Heart right ventricle (tissue), 16 donors: ENCODE results near the gene CHN2. TPM values are rescaled to one million over a fixed set of nuclear protein-coding genes. Genes with fewer than 3 reads are reported as not detected.

Source experiments
- ATAC-seq, 8 donors: fragments of 200-7000 bp; cut with Tn5 transposase; one replicate each; pipeline ENCODE4 v1.9.1; 2020; ENCODE audit warnings: mild to moderate bottlenecking in 8 of 8, moderate library complexity in 8 of 8, moderate number of reproducible peaks in 1 of 8
- DNase-seq, 2 donors: peaks; one replicate each; pipeline ENCODE4 v3.0.0-alpha.2; 2020
- H3K27ac ChIP-seq, 10 donors: fragments of 200-600 bp; sonication (generic) in 2 of 10; one replicate each; pipeline versions ENCODE4 v1.5.0 to v1.8.0; 2020 to 2022; ENCODE audit warnings: mild to moderate bottlenecking in 3 of 10
- H3K27me3 ChIP-seq, 7 donors: fragments of 200-600 bp; one replicate each; pipeline ENCODE4 v1.8.0; 2021 to 2022; ENCODE audit warnings: mild to moderate bottlenecking in 2 of 7
- H3K36me3 ChIP-seq, 9 donors: fragments of 200-600 bp; sonication (generic) in 1 of 9; one replicate each; pipeline versions ENCODE4 v1.5.0 to v1.8.0; 2020 to 2022; ENCODE audit warnings: mild to moderate bottlenecking in 2 of 9
- H3K4me1 ChIP-seq, 9 donors: fragments of 200-600 bp; sonication (generic) in 1 of 9; one replicate each; pipeline versions ENCODE4 v1.5.0 to v1.8.0; 2020 to 2022; ENCODE audit warnings: mild to moderate bottlenecking in 4 of 9
- H3K4me3 ChIP-seq, 10 donors: fragments of 200-600 bp; sonication (generic) in 2 of 10; one replicate each; pipeline versions ENCODE4 v1.5.0 to v1.8.0; 2020 to 2022; ENCODE audit warnings: mild to moderate bottlenecking in 7 of 10, moderate library complexity in 2 of 10
- H3K9me3 ChIP-seq, 11 donors: fragments of 200-600 bp in 10 of 11; sonication (generic) in 2 of 11; one replicate each; pipeline versions ENCODE4 v1.5.0 to v1.8.0; 2013 to 2022; ENCODE audit warnings: mild to moderate bottlenecking in 2 of 11, control low read depth in 1 of 11, moderate library complexity in 1 of 11
- WGBS, 2 donors: extraction: QIAGEN DNeasy Blood & Tissue Kit; methylation state at CpG; one replicate each; pipeline ENCODE4 v1.1.7; 2013; ENCODE audit warnings: inconsistent platforms in 1 of 2; 5-methylcytosine and 5-hydroxymethylcytosine counted together
- intact Hi-C, 10 donors: fragments of 100-400 bp; cut with DNase I; formaldehyde crosslinking; loops; one replicate each; pipeline versions ENCODE4 v1.11.1 to v1.14.2; 2022
- polyA plus RNA-seq, 2 donors: library from polyadenylated mRNA; stranded (reverse); fragments of 200-250 nt; gene quantifications; one replicate each; pipeline ENCODE4 v1.2.3, GENCODE V29; 2013
- total RNA-seq, 10 donors: library from RNA; stranded (reverse); fragmentation: NEBNext Ultra II Directional in 3 of 10; extraction: Animal tissue kit (Norgen Biotek cat#: 25700) in 3 of 10; gene quantifications; one replicate each; pipeline versions ENCODE4 v1.2.1 to v1.2.4, GENCODE V29; 2021 to 2023
- TF ChIP-seq, protein P1 (sequence below), 9 donors: fragments of 200-600 bp; sonication (generic) in 2 of 9; IDR thresholded peaks; one replicate each; pipeline versions ENCODE4 v1.5.0 to v1.8.0; 2021 to 2022; ENCODE audit warnings: antibody characterized with exemption in 9 of 9, mild to moderate bottlenecking in 5 of 9, moderate library complexity in 1 of 9
- donor health status: Arrhythmogenic right ventricular cardiomyopathy.
- donor health status: ischemic (EF 13 %, LVEDD 7.1; RV severe dilation, severe dysfunction).
- donor health status: healthy with polysubstance abuse.
- donor health status: DM: no; HTN: yes; CAD: no.
- donor health status: DM: no; HTN: no; CAD: no.
- donor health status: ischemic (EF 25% LVEDD 6.9; RV normal size, moderate dysfunction).
- donor health status: ischemic (EF 25% LVEDD 5.7; RV mildly dilated, moderate dysfunction).
- donor health status: healthy.
- donor health status: DM: yes; HTN: yes; CAD: no.
- donor health status: Ischemic cardiomyopathy.
- donor health status: ischemic (EF 35%, LVEDD 5.7; RV mildly dilated, moderate dysfunction).
- donor health status: nonischemic (EF 11% LVEDD 7.7; RV severe dilation, severe dysfunction).
- donor health status: DM: yes; HTN: yes; CAD: no.
- donor health status: PGD.
- donor health status: ischemic (EF 29% LVEDD 5.4; RV normal size, mild dysfunction).
- donor health status: nonischemic (EF 23%, LVEDD 6.1; RV moderate dilation, normal function).

Gene CHN2
- total and polyA plus RNA-seq, 12 donors = 5.9 to 54.9 (median 22.6) TPM

DNA sequence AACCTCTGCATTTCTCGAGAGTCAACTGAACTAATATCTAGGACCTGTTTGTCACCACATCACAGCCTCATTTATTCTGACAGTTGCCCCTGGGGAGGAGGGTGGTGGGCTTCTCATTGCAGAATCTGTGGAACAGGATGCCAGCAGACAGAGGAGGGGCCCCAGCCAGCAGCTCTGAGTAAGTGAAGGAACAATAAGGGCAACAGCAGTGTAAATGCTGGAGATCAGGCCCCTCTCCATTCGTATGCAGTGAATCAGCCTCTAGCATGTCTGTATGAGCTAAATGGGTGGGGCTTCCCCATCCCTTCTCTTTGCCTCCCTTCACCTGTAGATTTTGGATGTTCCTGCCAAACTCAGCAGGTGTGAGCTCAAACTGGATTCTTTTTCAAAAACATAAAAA, 40.5 kb upstream of the CHN2 start:
- DNase-seq (no peak), ATAC-seq (no peak)
- H3K36me3 ChIP-seq = no peaks in the 10 kb centered on the region
- intact Hi-C loops = no loop called here
- no peaks in the 10 kb centered on the region for H3K27me3 ChIP-seq
- 91 to 94% methylated on average over 2 of the region's 2 CpGs for WGBS, 2 donors
- no peaks in the 10 kb centered on the region for H3K9me3 ChIP-seq
- no peak overlapping the region for H3K4me3 ChIP-seq
- TF ChIP-seq, protein P1, sequence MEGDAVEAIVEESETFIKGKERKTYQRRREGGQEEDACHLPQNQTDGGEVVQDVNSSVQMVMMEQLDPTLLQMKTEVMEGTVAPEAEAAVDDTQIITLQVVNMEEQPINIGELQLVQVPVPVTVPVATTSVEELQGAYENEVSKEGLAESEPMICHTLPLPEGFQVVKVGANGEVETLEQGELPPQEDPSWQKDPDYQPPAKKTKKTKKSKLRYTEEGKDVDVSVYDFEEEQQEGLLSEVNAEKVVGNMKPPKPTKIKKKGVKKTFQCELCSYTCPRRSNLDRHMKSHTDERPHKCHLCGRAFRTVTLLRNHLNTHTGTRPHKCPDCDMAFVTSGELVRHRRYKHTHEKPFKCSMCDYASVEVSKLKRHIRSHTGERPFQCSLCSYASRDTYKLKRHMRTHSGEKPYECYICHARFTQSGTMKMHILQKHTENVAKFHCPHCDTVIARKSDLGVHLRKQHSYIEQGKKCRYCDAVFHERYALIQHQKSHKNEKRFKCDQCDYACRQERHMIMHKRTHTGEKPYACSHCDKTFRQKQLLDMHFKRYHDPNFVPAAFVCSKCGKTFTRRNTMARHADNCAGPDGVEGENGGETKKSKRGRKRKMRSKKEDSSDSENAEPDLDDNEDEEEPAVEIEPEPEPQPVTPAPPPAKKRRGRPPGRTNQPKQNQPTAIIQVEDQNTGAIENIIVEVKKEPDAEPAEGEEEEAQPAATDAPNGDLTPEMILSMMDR (IDR thresholded peaks at IDR 0.05) = no peak
- no peak overlapping the region for H3K27ac ChIP-seq
- H3K4me1 ChIP-seq = peaks cover 0 to 31% (median 6%) of the 10 kb centered on the region in 9 donors

DNA sequence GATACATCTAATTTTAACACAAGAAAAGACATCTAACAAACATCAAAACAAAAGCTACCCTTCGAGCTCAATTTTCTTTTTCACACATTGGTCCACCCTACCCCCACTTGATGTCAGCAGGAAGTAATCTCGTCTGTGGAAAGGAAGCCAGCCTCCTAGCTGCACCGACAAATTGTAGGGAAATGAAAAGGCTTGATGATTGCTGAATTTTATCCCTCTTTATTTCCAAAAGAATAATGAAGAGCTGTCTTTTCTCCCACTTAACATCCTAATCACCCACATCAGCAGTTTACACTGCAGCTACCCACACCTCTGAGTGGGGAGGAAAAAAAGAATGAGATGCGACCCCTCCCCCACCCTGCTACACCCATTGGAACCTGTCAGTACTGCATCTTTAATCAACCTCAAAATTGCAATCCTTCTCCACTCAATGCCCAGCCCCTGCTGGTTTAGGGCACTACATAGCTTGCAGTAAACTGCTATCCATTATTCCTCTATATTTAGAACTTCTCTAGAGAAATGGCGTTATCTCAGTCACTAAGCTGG, 37.6 kb upstream of the CHN2 start:
- TF ChIP-seq, protein P1 (IDR thresholded peaks at IDR 0.05) = peak in 2 of 9 donors; percentile 9 to 13
- Histone ChIP-seq H3K4me3 (peak overlapping the region in 1 of 10 donors; percentile 5), H3K27ac (peak overlapping the region in 4 of 10 donors; percentile 51 to 75 (median 56)), H3K9me3 (no peaks in the 10 kb centered on the region), H3K4me1 (peaks cover 0 to 25% (median 6%) of the 10 kb centered on the region in 9 donors), H3K27me3 (no peaks in the 10 kb centered on the region), H3K36me3 (no peaks in the 10 kb centered on the region)
- ATAC-seq = peak in 6 of 8 donors; percentile 32 to 76 (median 34)
- DNase-seq = no peak
- 16 to 22% methylated on average over 5 of the region's 5 CpGs for WGBS, 2 donors
- intact Hi-C loops = no loop called here

DNA sequence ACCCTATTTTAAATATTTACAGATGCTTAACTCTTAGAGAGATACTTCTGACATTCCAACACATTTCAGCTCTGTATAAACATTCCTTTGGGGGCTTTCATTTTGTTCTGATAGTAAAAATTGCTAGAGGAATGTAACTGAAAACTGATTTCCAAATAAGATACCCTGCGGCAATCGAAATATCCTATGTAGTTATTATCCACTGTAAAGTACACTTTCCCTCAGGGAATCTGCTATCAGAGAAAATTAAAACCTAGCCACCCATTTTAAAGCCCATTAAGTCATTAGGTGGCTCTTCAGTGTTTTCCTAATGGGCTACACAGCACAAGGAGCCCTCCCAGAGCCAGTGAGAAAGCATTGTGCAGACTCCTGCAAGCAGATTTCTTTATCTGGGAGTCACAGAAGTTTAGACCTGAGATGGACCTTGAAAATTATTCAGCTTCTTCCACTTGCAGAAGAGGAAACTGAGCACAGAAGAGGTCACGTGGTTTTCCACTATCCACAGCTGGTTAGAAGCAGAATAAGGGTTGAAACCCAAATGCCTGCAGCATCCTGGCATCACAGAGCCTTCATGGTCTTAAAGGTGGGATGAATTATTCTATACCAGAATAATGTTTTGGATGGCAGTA, 35.7 kb upstream of the CHN2 start:
- 74 to 82% methylated on average over 3 of the region's 3 CpGs for WGBS, 2 donors
- intact Hi-C loops = no loop called here

DNA sequence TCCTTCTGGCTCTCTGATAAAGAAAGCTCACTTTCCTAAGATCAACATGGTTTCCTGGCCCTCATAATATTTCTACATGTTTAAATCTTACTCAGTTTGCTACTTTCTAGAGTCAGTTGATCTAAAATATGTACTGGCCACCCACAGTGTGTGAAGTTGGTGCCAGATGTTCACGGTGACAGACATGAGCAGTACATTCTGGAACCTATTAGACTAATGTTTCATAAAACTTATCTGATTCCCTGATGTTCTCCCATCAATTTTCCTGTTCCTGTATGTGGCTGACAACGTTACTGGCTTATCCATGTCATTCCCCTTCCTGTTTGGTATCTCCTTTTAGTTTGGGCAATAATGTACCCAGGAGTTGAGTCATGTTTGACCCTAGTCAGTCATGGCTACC, 34.5 kb upstream of the CHN2 start:
- WGBS, 2 donors = 28 to 52% methylated on average over 2 of the region's 2 CpGs
- TF ChIP-seq, protein P1 (IDR thresholded peaks at IDR 0.05) = no peak
- Histone ChIP-seq H3K4me1 (peaks cover 0 to 25% (median 6%) of the 10 kb centered on the region in 9 donors), H3K4me3 (no peak overlapping the region), H3K27ac (no peak overlapping the region), H3K27me3 (no peaks in the 10 kb centered on the region), H3K36me3 (no peaks in the 10 kb centered on the region), H3K9me3 (no peaks in the 10 kb centered on the region)
- ATAC-seq = no peak
- DNase-seq = no peak
- intact Hi-C loops = no loop called here

More for the DNA sequence above, 35.7 kb upstream of the CHN2 start:
- DNase-seq = no peak
- Histone ChIP-seq H3K36me3 (no peaks in the 10 kb centered on the region), H3K4me1 (peaks cover 0 to 25% (median 6%) of the 10 kb centered on the region in 9 donors), H3K9me3 (no peaks in the 10 kb centered on the region), H3K27me3 (no peaks in the 10 kb centered on the region), H3K4me3 (no peak overlapping the region), H3K27ac (no peak overlapping the region)
- TF ChIP-seq, protein P1 (IDR thresholded peaks at IDR 0.05) = no peak
- no peak for ATAC-seq
